NCI-H1092 (cell line): Measurements from ENCODE around the gene KLF1.
A peak's percentile ranks its signal among the peaks of the same experiment; 100 is the strongest.
"Not testable (repeated sequence)": the region's sequence is repeated elsewhere in the genome, so short reads cannot be mapped to it uniquely, and the experiment has no call there.

Source experiments
- DNase-seq: peaks from one replicate; lab custom pipeline; 2025; lab: John Stamatoyannopoulos, UW

The KLF1 gene

DNA sequence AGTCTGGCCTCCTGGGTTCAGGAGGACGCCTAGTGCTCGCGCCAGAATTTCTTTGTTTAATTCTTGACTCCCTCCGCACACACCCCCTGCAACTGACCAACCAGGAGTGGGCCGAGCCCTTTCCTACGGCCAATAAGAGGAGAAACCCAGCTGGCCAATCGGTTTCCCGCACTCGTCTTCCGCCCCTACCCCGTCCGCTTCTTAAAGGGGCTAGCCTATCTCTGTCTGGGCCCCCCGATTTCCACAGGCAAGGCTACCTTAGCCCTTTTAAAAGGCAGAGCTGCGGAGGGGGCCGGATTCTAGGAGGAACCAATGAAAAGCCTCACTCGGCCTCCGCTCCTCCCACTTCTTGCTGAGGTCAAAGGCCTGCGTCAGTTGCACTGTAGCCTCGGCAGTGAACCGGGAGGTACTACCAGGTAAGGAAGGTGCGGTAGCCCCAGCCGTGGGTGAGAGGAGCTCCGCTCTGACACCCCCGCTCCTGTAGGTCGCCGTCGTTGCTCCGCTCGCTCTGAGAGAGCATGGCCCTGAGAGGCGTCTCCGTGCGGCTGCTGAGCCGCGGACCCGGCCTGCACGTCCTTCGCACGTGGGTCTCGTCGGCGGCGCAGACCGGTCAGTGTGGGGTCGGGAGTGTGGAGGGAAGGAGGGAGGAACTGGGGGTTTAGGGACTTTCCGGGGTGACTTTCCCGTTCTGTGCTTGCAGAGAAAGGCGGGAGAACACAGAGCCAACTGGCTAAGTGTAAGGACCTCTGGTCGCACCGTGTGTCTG is 4.0 kb upstream of the KLF1 start, which contains the start of gene GCDH:
Gene GCDH (plus strand): TSS at position 374 of the 766 bp plus-strand sequence. CDS start 145 bp downstream, at position 519.
- DNase-seq, result peak; percentile 99

DNA sequence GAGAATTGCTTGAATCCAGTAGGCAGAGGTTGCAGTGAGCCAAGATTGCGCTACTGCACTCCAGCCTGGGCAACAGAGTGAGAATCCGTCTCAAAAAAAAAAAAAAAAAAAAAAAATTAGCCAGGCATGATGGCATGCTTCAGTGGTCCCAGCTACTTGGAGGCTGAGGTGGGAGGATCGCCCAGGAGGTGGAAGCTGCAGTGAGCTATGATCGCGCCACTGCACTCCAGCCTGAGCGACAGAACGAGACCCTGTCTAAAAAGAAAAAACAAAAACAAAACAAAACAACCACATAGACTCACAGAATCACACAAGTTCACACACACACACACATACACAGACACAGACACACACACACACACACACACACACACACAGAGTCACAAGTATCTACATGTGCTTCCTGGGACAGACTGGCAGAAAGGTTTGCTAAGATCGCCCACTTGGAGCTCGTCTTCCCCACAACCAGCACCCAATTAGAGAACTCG is 3.3 kb upstream of the KLF1 start:
- not testable (repeated sequence) for DNase-seq

DNA sequence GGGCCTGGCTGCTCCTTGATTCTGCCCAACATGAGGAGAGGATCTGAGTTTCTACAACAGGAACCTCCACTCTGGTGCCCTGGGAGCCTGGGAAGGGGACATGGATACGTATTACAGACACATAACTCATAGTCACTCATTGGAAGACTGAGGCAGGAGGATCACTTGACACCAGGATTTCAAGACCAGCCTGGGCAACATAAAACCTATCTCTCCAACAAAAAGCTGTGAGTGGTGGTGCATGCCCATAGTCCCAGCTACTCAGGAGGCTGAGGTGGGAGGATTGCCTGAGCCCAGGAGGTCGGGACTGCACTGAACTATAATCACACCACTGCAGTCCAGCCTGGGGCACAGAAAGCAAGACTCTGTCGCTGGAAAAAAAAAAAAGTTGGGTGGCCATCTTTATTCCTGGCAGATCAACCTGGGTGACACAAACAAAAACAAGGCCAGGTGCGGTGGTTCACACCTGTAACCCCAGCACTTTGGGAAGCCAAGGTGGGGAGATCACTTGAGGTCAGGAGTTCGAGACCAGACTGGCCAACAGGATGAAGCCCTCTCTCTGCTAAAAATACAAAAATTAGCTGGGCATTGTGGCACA is 1.1 kb upstream of the KLF1 start:
- no peak for DNase-seq

DNA sequence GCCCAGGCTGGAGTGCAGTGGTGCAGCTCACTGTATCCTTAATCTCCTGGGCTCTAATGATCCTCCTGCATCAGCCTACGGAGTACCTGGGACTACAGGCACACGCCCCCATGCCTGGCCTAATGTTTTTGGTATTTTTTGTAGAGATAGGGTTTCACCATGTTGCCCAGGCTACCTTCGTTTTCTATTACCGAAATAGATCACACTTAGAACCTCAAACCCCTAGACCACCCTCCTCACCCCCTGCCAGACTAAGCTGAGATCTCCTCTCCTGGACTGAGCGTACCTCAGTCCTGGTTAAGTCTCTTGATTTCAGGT is 391 bp downstream of the KLF1 start:
- DNase-seq, result no peak

DNA sequence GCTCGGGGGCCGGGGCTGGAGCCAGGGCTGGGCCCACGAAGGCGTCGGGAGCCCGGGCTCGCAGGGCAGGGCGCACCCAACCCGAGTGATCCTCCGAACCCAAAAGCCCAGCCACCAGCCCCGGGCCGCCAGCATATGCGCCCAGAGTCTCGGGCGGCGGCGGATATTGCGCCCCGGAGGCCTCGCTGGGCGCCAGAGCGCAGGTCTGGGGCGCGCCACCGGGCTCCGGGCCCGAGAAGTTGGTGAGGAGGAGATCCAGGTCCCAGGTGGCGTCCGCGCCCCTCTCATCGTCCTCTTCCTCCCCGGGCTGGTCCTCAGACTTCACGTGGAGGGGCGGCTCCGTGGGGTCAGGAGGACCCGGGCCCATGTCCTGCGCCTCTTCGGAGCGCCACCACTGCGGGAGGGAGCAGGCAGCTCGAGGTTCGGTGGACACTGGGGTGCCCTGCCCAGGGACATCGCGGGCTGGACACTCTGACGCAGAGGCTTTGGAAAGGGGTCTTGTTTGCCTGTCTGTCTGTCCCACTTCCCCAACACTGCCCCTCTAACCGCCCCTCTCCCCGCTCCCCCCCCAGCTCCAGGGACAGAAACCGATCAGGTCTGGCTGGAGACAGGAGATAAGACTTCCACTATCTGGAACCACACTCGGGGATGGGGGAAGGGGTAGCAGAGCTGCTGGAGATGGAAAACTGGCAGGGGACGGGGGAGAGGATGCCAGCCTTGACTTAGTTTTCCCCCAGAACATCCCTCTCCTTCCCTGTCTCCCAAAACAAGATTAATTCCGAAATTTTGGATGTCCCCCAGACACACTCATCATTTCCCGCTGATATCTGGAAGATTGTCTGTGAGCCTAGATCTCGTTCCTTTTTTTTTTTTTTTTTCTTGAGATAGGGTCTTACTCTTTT is 1.0 kb downstream of the KLF1 start:
- no peak for DNase-seq

DNA sequence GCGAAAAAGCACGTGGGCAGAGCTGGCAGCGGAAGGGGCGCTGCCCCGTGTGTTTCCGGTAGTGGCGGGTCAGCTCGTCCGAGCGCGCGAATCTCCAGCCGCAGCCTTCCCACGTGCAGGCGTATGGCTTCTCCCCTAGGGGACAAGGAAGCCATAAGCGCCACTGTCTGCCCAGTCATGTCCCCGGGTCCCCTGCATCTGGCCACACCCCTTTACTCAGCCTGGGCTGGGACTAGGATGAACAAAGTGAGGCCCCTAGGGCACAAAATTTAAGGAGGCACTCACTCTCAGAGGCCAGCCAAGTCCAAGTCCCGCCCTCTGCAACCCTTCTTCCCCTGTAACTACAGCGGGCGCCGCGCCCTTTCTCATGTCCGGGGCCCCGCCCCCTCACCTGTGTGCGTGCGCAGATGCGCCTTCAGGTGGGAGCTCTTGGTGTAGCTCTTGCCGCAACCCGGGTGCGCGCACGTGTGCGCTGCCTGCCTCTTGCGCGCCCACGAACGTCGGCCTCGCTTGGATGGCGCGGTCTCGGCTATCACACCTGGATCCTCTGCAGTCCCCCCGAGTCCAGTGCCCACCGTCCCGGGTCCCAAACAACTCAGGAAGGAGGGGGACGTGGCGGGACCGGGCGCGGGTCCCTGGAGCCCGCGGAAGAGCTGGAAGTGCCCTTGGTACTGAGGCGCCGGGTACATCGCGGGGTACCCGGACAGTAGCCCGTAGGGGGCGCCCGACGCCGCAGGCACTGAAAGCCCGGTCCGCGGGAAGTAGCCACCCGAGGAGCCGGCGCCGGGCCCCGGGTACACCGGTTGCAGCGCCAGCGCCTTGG is 1.9 kb downstream of the KLF1 start:
- peak; percentile 44 for DNase-seq

DNA sequence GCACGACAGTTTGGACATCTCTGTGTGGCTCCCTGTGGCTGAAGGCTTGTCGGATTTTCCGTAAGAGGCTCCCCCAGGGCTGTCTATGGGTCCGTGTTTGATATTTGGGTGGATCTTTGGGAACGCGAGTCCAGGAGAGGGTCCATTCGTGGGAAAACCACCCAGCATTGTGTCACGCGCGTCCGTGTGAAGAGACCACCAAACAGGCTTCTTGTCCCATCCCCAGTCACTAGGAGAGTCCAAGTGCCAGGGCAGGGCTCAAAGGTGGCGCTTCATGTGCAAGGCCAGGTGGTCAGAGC is 2.4 kb downstream of the KLF1 start:
- DNase-seq, result no peak

DNA sequence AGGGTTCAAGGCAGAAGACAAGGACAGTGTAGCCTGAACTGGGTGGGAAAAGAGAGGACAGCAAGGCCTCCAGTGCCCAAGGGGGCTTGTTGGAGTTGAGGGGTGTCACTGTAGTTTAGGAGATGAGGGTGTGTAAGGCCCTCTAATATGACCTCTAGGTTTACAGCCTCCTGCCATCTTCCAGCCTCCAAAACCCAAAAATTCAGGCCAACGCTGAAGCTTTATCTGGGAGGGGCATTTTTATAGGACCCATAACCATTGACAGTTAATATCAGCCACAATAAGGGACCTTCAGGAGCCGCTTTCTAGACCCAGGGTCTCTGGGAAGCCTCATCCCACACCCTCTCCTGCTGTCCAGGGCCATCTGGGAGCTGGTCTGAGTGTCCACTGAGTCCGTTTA is 2.8 kb downstream of the KLF1 start:
- no peak for DNase-seq

DNA sequence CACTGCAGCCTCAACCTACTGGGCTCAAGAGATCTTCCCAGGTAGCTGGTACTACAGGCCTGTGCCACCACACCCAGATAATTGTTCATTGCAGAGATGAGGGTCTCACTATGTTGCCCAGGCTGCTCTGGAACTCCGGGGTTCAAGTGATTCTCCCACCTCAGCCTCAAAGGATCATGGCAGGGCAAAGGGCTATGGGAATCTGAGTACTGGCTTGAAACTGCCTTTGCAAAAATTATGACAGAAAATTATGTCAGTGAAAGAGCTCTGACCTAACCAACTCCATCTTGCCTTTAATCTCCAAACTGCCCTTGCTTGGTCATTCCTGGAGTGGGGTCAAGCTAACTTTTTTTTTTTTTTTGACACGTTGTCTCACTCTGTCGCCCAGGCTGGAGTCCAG is 4.4 kb downstream of the KLF1 start:
- no peak for DNase-seq

DNA sequence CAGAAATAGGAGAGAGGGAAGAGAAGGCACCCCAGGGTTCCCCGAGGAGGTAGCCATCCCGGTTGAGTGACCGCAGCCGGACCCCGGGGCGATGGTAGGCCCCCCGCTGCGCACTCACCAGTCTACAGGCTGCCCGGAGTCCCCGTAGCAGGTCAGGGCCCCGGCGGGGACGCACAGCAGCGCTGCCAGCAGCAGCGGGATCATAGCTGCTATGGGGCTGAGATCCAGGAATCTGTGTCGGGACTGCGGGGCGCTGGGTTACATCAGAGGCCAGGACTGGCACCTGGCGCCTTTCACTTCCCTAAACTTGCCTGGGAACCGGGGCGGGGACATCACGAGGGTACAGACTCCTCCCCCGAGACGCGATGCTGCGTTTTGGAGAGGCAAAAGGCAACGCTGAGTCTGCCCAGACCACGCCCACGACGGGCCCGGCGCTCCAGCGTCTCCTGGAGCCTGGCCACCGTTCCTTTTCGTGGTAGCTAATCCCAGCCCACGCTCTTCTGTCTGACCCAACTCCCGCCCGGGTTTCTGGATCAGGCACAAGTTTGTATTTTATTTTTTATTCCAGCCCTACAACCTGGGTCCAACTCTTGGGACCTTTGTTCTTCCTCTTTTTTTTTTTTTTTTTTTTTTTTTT is 5.7 kb downstream of the KLF1 start, which contains the start of gene DNASE2:
Gene DNASE2 (minus strand): TSS at position 278 of the 637 bp plus-strand sequence. CDS start 74 bp downstream, at position 204.
- DNase-seq, result peak; percentile 91

DNA sequence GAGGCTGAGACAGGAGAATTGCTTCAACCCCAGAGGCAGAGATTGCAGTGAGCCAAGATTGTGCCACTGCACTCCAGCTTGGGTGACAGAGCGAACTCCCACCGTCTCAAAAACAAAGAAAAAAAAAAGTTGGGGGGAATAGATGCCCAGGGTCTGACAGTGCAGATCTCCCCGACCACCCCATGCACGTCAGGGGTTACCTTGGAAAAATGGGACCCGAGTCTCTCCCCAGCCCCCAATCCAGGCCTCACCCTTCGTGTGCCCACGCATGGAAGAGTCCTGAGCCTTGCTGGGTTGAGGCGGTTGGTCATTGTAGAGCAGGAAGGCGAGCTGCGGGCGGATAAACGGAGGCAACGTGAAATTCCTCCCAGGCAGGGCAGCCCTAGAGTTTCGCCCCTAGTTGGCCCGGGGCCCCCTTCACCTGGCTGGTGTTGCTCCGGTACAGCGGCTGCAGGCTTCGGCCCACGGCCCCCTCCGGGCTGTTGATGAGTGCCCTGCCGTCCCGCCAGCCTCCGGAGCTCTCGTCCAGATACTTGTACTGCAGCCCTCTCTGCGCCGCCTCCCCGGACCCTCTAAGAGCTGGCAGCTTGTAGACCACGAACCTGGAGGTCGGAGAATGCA is 6.3 kb downstream of the KLF1 start:
- DNase-seq, result no peak

DNA sequence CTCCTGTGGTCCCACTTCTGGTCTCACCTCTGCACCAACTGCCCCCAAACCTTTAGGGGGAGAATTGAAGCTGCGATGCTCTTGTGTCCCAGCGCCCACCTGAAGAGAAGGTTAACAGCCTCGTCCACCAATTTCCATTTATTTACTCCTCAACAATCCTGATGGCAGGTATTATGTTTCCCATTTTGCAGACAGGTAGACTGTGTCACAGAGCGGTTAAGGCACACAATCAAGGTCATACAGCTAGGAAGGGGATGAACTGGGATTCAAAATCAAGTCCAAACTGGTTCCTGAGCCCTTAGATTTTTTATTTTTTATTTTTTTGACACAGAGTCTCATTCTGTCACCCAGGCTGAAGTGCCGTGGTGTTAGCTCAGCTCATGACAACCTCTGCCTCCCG is 11.9 kb downstream of the KLF1 start:
- DNase-seq, result no peak

DNA sequence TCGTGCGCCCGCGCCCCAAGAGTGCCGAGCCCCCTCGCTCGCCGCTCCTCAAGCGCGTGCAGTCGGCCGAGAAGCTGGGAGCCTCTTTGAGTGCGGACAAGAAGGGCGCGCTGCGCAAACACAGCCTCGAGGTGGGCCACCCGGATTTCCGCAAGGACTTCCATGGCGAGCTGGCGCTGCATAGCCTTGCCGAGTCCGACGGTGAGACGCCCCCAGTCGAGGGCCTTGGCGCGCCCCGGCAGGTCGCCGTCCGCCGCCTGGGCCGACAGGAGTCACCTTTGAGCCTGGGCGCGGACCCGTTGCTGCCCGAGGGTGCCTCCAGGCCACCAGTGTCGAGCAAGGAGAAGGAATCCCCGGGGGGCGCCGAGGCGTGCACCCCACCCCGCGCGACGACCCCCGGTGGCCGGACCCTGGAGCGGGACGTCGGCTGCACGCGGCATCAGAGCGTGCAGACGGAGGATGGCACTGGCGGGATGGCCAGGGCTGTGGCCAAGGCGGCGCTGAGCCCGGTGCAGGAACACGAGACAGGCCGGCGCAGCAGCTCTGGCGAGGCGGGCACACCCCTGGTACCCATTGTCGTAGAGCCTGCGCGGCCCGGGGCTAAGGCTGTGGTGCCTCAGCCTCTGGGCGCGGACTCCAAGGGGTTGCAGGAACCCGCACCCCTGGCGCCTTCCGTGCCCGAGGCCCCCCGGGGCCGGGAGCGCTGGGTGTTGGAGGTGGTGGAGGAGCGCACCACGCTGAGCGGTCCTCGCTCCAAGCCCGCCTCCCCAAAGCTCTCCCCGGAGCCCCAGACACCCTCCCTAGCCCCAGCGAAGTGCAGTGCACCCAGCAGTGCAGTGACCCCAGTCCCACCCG is 12.9 kb downstream of the KLF1 start:
- no peak for DNase-seq

DNA sequence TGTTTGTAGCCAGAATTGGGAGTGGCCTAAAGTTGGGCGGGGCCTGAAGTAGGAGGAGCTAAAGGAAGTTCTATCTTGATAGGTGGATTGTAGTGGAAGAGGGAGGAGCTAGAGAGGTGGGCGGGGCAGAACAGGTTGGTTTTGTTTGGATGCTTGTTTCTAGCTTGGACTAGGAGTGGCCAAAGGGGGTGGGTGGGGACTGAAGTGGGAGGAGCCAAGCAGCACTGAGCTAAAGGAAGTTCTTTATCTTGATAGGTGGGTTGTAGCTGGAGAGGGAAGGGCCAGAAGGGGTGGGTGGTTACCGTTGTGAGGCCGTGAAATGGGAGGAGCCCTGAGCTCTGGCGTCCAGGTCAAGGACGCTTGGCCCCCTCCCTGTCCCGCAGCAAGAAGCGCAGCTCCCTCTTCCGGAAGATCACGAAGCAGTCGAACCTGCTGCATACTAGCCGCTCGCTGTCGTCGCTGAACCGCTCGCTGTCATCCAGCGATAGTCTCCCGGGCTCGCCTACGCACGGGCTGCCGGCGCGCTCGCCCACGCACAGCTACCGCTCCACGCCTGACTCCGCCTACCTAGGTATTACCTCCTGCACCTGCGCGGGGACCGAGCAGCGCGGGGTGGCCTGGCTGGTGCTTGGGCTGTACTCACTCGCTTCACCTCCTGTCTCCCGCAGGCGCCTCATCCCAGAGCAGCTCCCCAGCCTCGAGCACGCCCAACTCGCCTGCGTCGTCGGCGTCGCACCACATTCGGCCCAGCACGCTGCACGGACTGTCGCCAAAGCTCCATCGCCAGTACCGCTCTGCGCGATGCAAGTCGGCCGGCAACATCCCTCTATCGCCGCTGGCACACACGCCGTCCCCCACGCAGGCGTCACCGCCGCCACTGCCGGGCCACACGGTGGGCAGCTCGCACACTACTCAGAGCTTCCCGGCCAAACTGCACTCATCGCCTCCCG is 13.8 kb downstream of the KLF1 start:
- no peak for DNase-seq

DNA sequence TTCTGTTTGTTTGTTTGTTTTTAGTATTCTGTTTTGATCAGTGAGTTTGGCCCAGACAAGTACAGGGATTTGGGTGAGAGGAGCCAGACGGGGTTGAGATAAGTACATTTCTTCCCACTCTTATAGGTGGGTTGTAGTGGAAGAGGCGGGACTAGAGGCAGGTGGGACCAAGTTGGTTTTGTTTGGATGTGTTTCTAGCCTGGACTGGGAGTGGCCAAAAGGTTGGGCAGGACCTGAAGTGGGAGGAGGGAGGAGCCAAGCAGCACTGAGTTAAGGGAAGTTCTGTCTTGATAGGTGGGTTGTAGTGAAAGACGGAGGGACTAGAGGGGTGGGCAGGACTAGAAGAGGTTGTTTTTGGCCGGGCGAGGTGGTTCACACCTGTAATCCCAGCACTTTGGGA is 14.7 kb downstream of the KLF1 start:
- DNase-seq, result no peak

DNA sequence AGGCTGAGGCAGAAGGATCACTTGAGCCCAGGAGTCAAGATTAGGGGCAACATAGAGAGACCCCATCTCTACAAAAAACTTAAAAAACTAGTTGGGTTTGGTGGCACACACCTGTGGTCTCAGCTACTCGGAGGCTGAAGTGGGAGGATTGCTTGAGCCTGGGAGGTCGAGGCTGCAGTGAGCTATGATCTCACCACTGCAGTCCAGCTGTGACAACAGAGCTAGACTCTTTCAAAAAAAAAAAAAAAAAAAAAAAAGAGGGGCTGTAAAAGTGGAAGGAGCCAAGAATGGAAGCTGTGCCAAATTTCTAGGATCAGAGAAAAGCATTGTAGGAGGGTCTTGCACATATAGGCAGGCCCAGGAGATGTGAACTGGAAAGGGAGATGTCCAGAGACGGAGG is 15.3 kb downstream of the KLF1 start:
- DNase-seq, result no peak

DNA sequence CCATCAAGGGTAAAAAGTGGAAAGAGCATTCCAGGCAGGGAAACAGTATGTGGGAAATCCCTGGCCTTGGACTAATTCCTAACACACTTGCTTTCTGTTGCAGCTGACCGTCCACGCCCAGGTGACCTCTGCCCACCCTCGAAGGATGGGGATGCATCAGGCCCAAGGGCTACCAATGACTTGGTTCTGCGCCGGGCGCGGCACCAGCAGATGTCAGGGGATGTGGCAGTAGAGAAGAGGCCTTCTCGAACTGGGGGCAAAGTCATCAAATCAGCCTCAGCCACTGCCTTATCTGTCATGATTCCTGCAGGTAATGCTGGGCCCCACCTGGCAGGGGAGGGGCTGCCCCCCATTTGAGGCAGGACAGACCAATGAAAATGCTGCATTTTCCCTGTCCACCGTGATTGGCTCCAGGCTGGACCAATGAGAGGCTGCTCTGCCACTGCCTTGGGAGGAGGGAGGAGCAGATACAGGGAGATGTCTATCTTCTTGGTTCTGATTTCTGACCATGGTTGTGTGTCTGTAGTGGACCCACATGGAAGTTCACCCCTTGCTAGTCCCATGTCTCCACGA is 18.4 kb downstream of the KLF1 start:
- no peak for DNase-seq
